Naive thymus-derived CD8-positive, alpha-beta T cell (primary cell): ENCODE data around the gene DHX58. TPM values are rescaled to one million over a fixed set of nuclear protein-coding genes. Genes with fewer than 3 reads are reported as not detected.
"Not testable (repeated sequence)": the region's sequence is repeated elsewhere in the genome, so short reads cannot be mapped to it uniquely, and the experiment has no call there.

ENCODE experiments used
- ATAC-seq, 2 donors: fragments of 150-1000 bp; cut with Tn5 transposase in 1 of 2; sonication (Bioruptor Pico), chemical (Tn5 transposase) in 1 of 2; 1 replicate in 1 of 2; 2 replicates in 1 of 2; pipeline ENCODE4 v1.10.0; 2021; ENCODE audit warnings: mild to moderate bottlenecking in 2 of 2, moderate library complexity in 2 of 2
- POLR2A ChIA-PET: fragments of 350-600 bp; sonication (Branson Sonifier 250); formaldehyde crosslinking; loops from one replicate; lab custom pipeline; 2021; ENCODE audit warnings: antibody characterized with exemption; lab: Charles Lee
- DNase-seq, 10 donors: peaks; one replicate each; pipeline versions ENCODE4 v3.0.0 to v3.0.0-alpha.2; 2020 to 2022
- H3K27ac Mint-ChIP-seq, 10 donors: one replicate each; pipeline ENCODE4 v1.8.0; 2020 to 2022; ENCODE audit warnings: mild to moderate bottlenecking in 10 of 10, mixed read lengths in 10 of 10, moderate library complexity in 4 of 10, inconsistent platforms in 1 of 10
- H3K27me3 Mint-ChIP-seq, 5 donors: one replicate each; pipeline ENCODE4 v1.8.0; 2021 to 2022; ENCODE audit warnings: mixed read lengths in 5 of 5
- H3K36me3 Mint-ChIP-seq, 3 donors: one replicate each; pipeline ENCODE4 v1.8.0; 2020 to 2022; ENCODE audit warnings: mixed read lengths in 3 of 3, mild to moderate bottlenecking in 2 of 3, inconsistent platforms in 1 of 3
- H3K4me1 Mint-ChIP-seq, 4 donors: one replicate each; pipeline ENCODE4 v1.8.0; 2021 to 2022; ENCODE audit warnings: mixed read lengths in 4 of 4
- H3K4me3 Mint-ChIP-seq, 10 donors: one replicate each; pipeline ENCODE4 v1.8.0; 2020 to 2022; ENCODE audit warnings: mild to moderate bottlenecking in 10 of 10, mixed read lengths in 10 of 10, moderate library complexity in 6 of 10, inconsistent platforms in 1 of 10
- H3K9me3 Mint-ChIP-seq, 9 donors: one replicate each; pipeline ENCODE4 v1.8.0; 2020 to 2022; ENCODE audit warnings: mixed read lengths in 9 of 9, mild to moderate bottlenecking in 3 of 9, inconsistent platforms in 1 of 9, moderate library complexity in 1 of 9
- polyA plus RNA-seq, 3 donors: library from polyadenylated mRNA; unstranded; fragments of 300-500 nt; fragmentation: Illumina TruSeq; gene quantifications; one replicate each; pipeline ENCODE4 v1.2.3, GENCODE V29; 2021
- total RNA-seq, 8 experiments: library from RNA in 2 of 8; stranded (reverse) in 2 of 8; gene quantifications; one replicate each; pipeline ENCODE4 v1.2.3 and lab custom pipeline; 2021 to 2026

Gene DHX58
- total RNA-seq (10 to 100 TPM; 53.1 to 57.3 TPM), polyA plus RNA-seq (10 to 100 TPM in 2 of 3 donors, 1 to 10 TPM in 1; 7.3 to 21.7 (median 13.6) TPM), total RNA-seq (lab: John Stamatoyannopoulos, UW) (8.7 to 70.2 (median 48.4) reads per million in 6 experiments)

DNA sequence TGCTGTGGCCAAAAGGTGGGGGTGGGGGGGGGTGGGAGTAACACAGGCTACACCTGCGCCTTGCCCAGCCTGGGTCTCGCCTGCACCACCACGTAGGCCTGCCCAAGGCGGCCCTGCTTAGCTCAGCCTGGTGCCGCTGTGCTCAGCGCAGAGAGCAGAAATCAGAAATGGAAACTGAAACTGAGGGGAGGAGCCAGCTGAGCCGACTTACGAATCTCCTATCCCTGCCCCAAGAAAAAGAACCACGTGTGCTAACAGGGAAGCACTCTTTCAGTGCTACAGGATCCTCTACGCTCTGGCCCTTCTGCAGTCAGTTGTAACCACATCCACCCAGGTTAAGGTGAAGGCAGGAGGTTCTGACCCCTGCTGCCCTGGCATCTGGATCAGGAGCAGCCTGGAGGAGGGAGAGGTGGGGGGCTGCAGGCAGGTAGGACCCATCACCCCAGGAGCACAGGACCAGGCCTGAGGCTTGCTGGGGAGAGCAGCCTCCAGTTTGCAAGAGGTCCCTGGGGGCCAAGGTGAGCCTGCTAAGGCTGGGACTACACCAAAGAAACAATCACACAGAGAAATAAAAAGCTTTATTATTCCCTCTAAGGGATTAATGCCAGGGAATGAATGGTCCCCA lies at the start of gene DHX58:
Gene DHX58, minus strand, starts transcription at position 163 of the 625 bp plus-strand sequence. CDS start 822 bp downstream, outside the sequence.
- no peaks in the 10 kb centered on the region for H3K27me3 Mint-ChIP-seq
- peak within 1 kb of the TSS; percentile 93 to 100 (median 97) for H3K27ac Mint-ChIP-seq
- peaks cover 22 to 67% (median 60%) of the 10 kb centered on the region in 4 donors for H3K4me1 Mint-ChIP-seq
- H3K9me3 Mint-ChIP-seq: no peaks in the 10 kb centered on the region
- POLR2A ChIA-PET: interaction anchor here (0.6 to 8.1 kb wide), 19 partner anchors 8 to 424 kb away, joined by 3 to 83 read pairs (median 3); partner anchors contain the start of genes CNP, DNAJC7, EIF1 and GHDC
- peaks cover 5 to 36% (median 17%) of the 10 kb centered on the region in 3 donors for H3K36me3 Mint-ChIP-seq
- peak within 1 kb of the TSS; percentile 86 to 98 (median 93) for H3K4me3 Mint-ChIP-seq
- peak; percentile 56 to 87 (median 76) for DNase-seq
- peak; percentile 88 for ATAC-seq

- ATAC-seq (no peak), DNase-seq (no peak)
- POLR2A ChIA-PET: interaction anchor here (0.6 to 0.7 kb wide), 3 partner anchors 21 to 656 kb away, joined by 3 to 5 read pairs (median 3); no protein-coding TSS in a partner anchor
- Mint-ChIP-seq H3K9me3 (peaks cover 0 to 2% (median 0%) of the 10 kb centered on the region in 9 donors), H3K4me1 (peaks cover 2 to 8% (median 7%) of the 10 kb centered on the region in 4 donors), H3K27me3 (no peaks in the 10 kb centered on the region), H3K27ac (no peak overlapping the region), H3K36me3 (no peaks in the 10 kb centered on the region), H3K4me3 (no peak overlapping the region)
Measured at GRCh38 chr17:42160531-42160910, 48.0 kb upstream of the DHX58 start.

DNA sequence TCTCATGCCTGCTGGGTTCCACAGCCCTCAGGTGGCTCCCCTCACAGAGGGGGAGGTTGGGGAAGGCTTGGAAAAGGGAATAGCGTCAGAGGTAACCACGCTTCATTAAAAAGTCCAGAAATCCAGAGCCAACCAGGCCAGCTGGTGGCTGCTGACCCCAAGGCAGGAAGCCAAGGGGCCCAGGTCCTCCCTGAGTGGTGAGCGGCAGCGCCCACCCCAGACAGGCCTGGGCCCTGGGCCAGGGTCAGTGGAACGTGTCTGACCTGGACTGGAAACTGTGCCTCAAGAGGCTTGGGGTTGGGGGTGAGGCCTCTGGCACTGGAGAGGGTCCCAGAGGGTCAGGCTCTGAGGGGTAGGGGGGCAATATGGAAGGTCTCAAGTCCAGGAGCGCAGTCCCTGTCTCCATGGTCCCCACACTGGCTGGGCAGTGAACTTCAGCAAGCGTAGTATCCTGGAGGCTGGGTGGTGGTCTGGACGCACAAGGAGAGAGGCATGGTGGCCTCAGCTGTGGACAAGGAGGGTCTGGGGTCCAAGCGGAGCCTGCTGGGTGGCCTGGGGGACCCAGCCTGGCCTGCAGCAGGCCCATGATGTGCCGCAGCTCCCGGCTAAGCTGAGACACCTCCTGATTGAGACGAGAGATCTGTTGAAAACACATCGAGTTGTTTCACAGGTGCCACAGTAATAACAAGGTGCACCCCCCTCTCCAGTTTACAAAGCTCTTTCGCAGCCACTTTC lies 47.4 kb upstream of the DHX58 start:
- H3K9me3 Mint-ChIP-seq: peaks cover 0 to 2% (median 0%) of the 10 kb centered on the region in 9 donors
- DNase-seq (no peak), ATAC-seq (no peak)
- peaks cover 5 to 12% (median 9%) of the 10 kb centered on the region in 4 donors for H3K4me1 Mint-ChIP-seq
- POLR2A ChIA-PET: interaction anchor here (0.6 to 0.7 kb wide), 2 partner anchors 21 to 464 kb away, joined by 3 to 5 read pairs; no protein-coding TSS in a partner anchor
- no peak overlapping the region for H3K27ac Mint-ChIP-seq
- H3K4me3 Mint-ChIP-seq: no peak overlapping the region
- no peaks in the 10 kb centered on the region for H3K27me3 Mint-ChIP-seq
- H3K36me3 Mint-ChIP-seq: no peaks in the 10 kb centered on the region

GRCh38 chr17:42155614-42156045 lies 43.1 kb upstream of the DHX58 start:
- no peak for DNase-seq
- Mint-ChIP-seq H3K9me3 (peaks cover 0 to 3% (median 0%) of the 10 kb centered on the region in 9 donors), H3K27me3 (peaks cover 0 to 1% (median 0%) of the 10 kb centered on the region in 5 donors), H3K4me3 (peak overlapping the region; percentile 72 to 98 (median 92)), H3K4me1 (peaks cover 20 to 47% (median 42%) of the 10 kb centered on the region in 4 donors), H3K27ac (peak overlapping the region in 7 of 10 donors; percentile 57 to 98 (median 82)), H3K36me3 (peaks cover 0 to 11% (median 4%) of the 10 kb centered on the region in 3 donors)
- no peak for ATAC-seq
- POLR2A ChIA-PET: interaction anchor here (0.6 to 1.7 kb wide), 13 partner anchors 12 to 1232 kb away, joined by 3 to 11 read pairs (median 3); partner anchors contain the start of genes CNP, DHX58, DNAJC7 and GHDC

DNA sequence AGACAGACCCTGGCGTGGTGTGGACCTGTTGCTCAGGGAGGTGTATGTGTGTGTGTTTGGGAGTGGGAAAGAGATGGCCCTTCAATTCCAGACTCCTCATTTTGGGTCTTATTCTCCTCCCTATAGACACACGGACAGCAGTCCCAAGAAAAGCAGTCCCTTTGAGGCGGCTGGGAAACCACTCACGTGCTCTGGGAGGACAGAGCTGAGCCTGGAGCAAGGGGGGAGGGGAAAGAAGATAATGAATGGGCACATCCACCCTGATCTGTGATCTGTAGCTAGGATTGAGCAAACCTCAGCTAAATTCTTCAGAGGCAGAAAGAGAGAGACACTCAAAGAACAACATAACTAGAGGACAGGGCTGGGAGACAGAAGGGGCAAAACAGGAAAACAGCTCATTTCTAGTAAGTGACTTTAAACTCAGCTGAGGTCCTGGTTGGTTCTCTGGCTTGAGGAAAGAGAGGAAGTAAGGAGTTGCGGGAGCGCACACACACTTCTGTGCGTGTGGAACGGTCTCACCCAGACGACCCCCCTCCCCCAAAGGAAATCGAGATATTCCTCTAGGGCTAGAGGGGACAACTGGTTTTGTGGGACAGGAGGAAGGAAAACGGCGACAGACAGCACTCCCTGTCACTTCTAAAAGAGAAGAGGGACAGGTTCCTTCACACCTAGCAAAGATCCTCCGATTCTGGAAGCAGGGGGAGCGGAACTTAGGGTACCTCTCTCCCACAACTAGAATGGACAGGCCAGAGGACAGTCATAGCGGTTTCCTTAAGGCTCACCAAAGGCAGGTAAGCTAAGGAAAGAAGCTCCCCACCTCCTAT lies 41.6 kb upstream of the DHX58 start:
- ATAC-seq (no peak), DNase-seq (peak in 2 of 10 donors; percentile 9 to 11)
- H3K27me3 Mint-ChIP-seq: peaks cover 0 to 1% (median 0%) of the 10 kb centered on the region in 5 donors
- peaks cover 20 to 51% (median 43%) of the 10 kb centered on the region in 4 donors for H3K4me1 Mint-ChIP-seq
- H3K36me3 Mint-ChIP-seq: peaks cover 0 to 14% (median 4%) of the 10 kb centered on the region in 3 donors
- peaks cover 0 to 3% (median 0%) of the 10 kb centered on the region in 9 donors for H3K9me3 Mint-ChIP-seq
- peak overlapping the region; percentile 83 to 98 (median 94) for H3K27ac Mint-ChIP-seq
- H3K4me3 Mint-ChIP-seq: peak overlapping the region; percentile 85 to 98 (median 92)
- POLR2A ChIA-PET: interaction anchor here (0.6 to 1.7 kb wide), 8 partner anchors 18 to 508 kb away, joined by 3 to 11 read pairs (median 4); partner anchors contain the start of genes DNAJC7 and KLHL11

DNA sequence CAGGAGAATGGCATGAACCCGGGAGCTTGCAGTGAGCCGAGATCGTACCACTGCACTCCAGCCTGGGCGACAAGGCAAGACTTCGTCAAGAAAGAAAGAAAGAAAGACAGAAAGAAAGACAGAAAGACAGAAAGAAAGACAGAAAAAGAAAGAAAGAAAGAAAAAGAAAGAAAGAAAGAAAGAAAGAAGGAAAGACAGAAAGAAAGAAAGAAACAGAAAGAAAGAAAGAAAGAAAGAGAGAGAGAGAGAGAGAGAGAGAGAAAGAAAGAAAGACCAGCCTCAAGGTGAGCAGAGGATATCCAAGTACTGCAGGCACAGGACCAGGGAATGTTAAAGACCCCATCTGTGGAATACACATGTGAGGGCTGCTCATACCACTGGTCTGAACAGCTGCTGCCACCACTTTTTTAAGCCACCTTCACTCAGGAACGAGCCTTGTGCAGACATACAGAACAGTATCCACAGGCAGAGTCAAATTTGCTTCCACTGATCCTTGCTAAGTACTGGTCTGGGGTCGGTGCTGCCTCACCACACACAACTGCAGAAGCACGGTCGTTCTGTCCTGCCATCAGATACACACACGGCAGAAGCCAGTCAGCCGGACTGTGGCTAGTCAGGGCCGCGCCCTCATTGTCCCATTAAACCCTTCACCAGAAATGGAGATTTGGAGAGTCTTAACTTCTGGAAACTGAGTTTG lies 34.5 kb upstream of the DHX58 start:
- peak overlapping the region in 5 of 10 donors; percentile 8 to 70 (median 51) for H3K27ac Mint-ChIP-seq
- peaks cover 0 to 58% (median 5%) of the 10 kb centered on the region in 3 donors for H3K36me3 Mint-ChIP-seq

DNA sequence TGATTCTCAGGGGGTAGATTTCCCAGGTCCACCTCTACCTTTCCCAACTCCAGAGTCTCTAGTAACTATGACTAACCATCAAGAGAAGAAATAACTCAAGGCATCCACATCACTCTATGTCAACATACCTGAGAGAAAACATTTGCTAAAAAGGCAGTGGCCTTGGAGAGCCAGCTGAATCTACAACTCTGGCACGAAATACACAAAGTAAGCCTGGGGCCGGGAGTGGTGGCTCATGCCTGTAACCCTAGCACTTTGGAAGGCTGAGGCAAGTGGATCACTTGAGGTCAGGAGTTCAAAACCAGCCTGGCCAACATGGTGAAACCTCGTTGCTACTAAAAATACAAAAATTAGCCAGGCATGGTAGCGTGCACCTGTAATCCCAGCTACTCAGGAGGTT lies 30.6 kb upstream of the DHX58 start:
- H3K4me3 Mint-ChIP-seq, ATAC-seq, H3K9me3 Mint-ChIP-seq, DNase-seq, H3K27me3 Mint-ChIP-seq: not testable (repeated sequence)
- Mint-ChIP-seq H3K27ac (peak overlapping the region in 3 of 10 donors; percentile 2 to 36 (median 7)), H3K36me3 (peaks cover 0 to 58% (median 7%) of the 10 kb centered on the region in 3 donors), H3K4me1 (peaks cover 14 to 68% (median 55%) of the 10 kb centered on the region in 4 donors)
- POLR2A ChIA-PET: interaction anchor here (0.6 kb wide), 2 partner anchors 12 kb away, joined by 3 to 4 read pairs; no protein-coding TSS in a partner anchor

More for the DNA sequence above, 34.5 kb upstream of the DHX58 start:
- Mint-ChIP-seq H3K27me3 (no peaks in the 10 kb centered on the region), H3K9me3 (no peaks in the 10 kb centered on the region), H3K4me1 (peaks cover 19 to 61% (median 49%) of the 10 kb centered on the region in 4 donors), H3K4me3 (peak overlapping the region in 2 of 10 donors; percentile 5 to 54)
- DNase-seq (no peak), ATAC-seq (no peak)
- POLR2A ChIA-PET: no interaction called here

DNA sequence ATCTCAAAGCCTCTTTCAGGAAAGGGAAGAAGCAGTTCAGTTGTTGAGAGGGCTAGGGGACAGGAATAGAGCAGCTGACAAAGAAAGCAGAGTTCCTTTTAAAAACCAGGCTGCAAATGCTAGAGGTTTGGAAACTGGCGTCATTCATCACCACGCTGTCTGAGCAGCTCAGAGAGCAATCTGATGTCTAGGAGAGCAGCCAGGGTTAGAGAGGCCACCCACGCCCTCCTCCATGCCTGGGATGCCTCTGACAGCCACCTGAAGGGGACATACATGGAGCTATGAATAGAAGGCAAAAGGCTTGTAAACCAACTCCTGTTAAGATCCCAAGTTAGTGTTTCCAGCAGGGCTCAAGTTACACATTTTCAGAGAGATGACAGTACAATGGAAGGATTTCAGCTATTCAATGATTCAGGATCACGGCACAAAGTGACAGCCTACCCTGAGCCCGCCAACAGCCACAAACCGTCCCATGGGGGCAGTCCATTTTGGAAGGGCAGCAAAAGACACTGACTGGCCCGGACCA lies 29.9 kb upstream of the DHX58 start:
- Mint-ChIP-seq H3K4me1 (peaks cover 15 to 65% (median 55%) of the 10 kb centered on the region in 4 donors), H3K27ac (peak overlapping the region in 2 of 10 donors; percentile 51 to 60), H3K27me3 (no peaks in the 10 kb centered on the region), H3K4me3 (peak overlapping the region in 1 of 10 donors; percentile 39), H3K9me3 (no peaks in the 10 kb centered on the region), H3K36me3 (peaks cover 0 to 58% (median 7%) of the 10 kb centered on the region in 3 donors)
- DNase-seq (no peak), ATAC-seq (no peak)
- POLR2A ChIA-PET: interaction anchor here (0.5 to 0.6 kb wide), 3 partner anchors 13 to 149 kb away, joined by 3 to 4 read pairs (median 3); no protein-coding TSS in a partner anchor

- POLR2A ChIA-PET: no interaction called here
- Mint-ChIP-seq H3K27ac (no peak overlapping the region), H3K4me1 (peaks cover 14 to 59% (median 50%) of the 10 kb centered on the region in 4 donors), H3K9me3 (no peaks in the 10 kb centered on the region), H3K36me3 (peaks cover 0 to 62% (median 7%) of the 10 kb centered on the region in 3 donors), H3K27me3 (no peaks in the 10 kb centered on the region), H3K4me3 (no peak overlapping the region)
- DNase-seq (no peak), ATAC-seq (no peak)
Measured at GRCh38 chr17:42141382-42141781, 28.9 kb upstream of the DHX58 start.

DNA sequence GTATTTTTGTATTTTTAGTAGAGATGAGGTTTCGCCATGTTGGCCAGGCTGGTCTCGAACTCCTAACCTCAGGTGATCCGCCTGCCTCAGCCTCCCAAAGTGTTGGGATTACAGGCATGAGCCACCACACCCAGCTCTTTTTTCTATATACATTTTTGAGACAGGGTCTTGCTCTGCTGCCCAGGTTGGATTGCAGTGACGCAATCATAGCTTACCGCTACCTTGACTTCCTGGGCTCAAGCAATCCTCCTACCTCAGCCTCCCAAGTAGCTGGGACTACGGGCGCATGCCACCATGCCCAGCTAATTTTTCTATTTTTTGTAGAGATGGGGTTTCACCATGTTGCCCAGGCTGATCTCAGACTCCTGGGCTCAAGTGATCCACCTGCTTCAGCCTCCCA lies 28.2 kb upstream of the DHX58 start:
- Mint-ChIP-seq H3K36me3 (peaks cover 0 to 61% (median 7%) of the 10 kb centered on the region in 3 donors), H3K4me1 (peaks cover 17 to 65% (median 56%) of the 10 kb centered on the region in 4 donors), H3K4me3 (peak overlapping the region in 1 of 10 donors; percentile 45), H3K27ac (peak overlapping the region in 1 of 10 donors; percentile 71)
- H3K27me3 Mint-ChIP-seq, DNase-seq, POLR2A ChIA-PET, H3K9me3 Mint-ChIP-seq, ATAC-seq: not testable (repeated sequence)
